NCI-H345 treated with DMSO at 0.1 percent for 48 hours (cell line): ENCODE data around the gene KCNA2.
A peak's percentile ranks its signal among the peaks of the same experiment; 100 is the strongest.

ENCODE experiments used
- DNase-seq: peaks from one replicate; lab custom pipeline; 2025; ENCODE audit not compliant: unreplicated experiment; lab: John Stamatoyannopoulos, UW

KCNA2 gene

DNA sequence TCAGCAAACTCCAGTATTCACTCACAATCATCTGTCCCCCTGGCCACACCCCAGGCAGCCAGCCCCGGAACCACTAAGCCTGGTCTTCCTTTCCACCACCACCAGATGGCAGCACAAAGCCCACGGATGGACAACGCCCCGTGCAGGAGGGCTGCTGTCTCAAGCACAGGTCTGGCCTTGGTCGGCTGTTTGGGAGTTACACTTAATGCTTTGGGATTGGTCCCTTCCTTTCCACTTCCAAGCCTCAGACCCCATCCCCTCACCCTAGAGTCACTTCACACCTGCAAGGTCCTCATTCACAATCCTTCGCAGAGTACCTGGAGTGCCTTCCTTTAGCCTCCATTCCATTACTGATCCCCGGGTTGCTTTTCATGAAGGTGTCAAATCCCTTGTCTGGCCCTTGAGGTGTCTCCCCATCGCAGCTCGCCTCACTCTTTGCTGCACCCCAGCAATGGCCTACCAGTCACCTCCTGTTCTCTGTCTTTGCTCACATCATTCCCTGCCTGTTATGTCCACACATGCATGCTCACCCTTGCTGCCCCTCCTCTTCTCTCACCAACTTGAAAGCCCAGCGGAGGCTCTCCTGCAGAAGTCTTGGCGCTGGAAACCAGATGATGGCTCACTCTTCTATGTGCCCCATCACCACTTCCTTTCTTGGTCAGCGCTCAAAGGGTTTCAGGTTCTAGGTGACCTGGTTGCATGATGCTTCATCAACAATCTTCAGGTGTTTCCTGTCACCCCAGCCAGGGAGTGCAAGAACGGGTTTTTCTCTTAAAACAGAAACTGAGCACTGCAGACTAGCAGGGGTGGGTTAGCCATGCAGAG is 24.9 kb upstream of the KCNA2 start:
- DNase-seq = peak; percentile 50

DNA sequence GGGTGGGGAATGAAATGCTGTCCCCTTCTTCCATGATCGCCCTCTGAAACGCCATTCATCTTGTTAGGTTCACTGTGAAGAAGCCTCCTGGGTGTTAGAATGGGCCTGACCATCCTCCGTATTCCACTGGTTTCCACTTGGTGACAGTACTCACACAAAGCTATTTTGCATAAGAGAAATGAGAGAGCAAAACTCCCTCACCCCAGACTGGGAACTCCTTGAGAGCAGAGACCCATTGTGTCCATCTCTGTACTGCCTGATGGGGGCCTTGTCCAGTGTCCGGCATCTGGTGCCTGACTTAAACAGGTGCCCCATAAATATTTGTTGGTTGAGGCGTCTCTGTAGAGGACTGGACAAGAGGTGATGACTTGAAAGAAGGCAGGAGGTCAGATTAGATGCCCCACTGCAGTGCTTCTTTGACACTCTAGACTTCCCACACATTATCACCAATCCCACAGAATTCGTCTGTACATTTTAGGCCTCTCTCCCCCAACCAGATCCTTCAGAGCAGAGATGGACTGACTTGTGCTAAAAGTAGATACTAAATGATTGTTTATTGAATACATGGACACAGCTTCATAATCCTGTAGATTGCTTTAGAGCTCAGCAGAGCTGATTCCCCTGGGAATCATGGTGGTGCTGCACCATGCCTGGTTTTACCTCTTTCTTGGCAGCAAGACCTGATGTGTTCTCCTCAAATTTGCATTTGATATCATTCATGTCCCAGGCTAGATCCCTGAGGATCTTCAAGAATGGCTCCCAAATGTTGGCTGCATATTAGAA is 22.4 kb upstream of the KCNA2 start:
- no peak for DNase-seq

DNA sequence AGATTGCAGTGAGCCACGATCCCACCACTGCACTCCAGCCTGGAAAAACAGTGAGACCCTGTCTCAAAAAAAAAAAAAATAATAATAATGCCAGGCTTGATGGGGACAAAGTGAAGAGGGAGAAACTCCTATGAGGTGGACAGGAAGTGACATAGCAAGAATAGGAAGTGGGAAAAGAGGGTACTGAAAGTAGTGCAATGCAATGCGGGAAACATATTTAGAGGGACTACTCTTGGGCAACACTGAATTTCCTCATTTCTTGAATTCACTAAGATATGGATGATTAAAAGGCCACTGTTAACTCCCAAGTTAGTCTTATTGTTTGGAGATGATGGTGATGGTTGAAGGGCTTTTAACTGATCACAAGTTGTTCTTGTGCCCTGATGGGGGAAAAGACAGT is 21.6 kb upstream of the KCNA2 start:
- DNase-seq = no peak

DNA sequence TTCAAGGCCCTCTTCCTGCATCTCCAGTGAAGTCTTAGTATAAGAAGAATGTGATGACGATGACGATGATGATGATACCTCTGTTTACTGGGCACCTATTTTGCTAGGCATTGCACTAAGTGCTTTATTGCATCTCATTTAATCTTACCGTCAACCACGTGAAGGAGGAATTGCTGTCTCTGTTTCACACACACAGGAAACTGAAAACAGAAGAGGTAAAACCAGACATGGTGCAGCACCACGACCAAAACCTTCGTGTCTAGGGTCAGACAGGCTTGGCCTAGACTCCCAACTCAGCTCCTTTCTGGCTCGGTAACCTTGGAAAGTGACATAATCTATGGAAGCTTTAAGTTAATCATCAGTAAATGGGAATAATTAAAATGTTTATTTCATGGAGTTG is 20.7 kb upstream of the KCNA2 start:
- DNase-seq = no peak

DNA sequence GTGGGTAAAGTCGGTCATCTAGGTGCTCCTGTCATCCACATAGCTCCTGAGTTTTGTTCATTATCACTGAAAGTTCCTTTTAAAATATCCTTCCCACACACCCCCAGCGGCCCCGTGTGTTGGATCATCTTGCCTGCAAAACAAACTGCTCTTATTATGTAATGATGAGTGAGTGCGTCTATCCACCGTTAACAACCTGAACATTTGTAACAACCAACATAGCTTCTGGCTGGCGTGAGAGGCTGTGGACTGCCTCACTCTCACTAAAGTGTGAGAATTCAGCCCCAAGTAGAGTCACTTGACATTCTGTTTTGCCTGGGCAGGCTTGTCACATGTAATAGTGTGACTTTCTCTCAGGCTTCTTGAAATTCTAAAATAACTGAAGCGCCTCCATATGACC is 14.5 kb upstream of the KCNA2 start:
- DNase-seq = no peak

DNA sequence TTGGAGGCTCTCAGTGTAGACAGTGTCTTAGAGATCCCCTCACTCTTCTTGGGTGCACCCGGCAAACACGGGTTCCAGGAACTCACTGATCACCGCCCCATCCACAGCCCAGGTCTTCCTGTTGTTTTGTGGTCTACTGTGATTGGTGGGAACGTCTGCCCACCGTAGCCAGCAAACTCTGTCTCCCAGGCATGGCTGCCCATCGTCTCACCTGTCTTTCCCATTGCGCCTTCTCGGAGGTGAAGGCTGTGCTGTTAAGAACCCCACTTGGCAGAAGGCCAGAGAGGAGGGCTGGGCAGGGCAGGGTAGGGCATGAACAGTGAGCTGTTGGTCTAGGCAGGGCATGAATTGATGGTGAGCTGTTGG is 14.1 kb upstream of the KCNA2 start:
- DNase-seq = no peak

DNA sequence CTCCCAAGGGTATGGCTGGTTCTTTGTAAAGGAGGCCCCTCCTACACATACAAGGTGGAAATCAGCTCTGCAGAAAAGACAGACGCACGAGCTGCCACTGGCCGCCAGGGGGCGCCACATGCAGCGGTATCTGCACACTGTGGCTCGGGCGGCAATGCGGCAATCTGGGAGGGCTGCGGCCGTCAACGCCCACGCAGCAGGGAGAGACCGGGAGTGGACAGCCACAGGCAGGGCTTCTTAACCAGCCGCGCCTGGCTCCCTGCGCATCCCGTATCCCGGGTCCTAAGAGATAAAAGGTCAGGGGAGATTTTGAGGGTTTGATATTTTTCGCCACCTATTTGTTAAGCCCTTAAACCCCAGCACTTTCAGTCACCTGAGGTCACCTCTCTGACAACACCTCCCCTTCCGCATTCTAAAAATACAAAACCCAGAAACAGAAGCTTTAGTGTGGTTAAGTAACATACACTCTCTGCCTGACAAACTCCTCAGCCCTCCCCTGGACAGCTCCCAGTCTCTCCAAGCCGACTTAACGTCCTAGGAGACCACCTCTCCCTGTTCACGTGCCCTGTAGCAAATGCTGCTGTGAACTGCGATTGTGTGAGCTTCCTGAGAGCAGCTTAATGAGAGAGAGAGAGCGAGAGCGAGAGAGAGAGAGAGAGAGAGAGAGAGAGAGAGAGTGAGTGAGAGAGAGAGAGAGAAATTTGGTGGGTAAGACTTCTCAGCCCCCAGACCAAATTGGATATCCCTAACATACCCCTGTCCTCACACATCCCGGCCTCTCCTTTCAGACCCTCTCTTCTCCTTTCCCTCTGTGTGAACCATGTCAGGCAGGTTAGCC is 13.5 kb upstream of the KCNA2 start:
- DNase-seq = peak; percentile 70

DNA sequence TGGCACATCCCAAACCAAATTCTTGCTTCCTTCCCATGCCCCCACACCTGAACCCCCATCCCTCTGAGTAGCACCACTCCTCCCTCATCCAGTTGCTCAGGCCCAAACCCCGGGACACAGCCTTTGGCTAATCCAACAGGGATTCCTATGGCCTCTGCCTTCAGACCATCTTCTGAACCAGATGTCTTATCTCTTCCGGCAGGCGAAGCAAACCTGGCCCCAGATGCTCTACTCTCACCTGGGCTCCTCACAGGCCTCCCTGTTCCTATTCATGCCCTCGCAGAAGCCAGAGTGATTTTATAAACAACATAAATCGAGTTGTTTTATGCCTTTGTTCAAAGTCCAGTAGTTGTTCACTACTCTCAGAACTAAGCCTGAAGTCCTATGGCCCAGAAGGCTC is 12.5 kb upstream of the KCNA2 start:
- no peak for DNase-seq

DNA sequence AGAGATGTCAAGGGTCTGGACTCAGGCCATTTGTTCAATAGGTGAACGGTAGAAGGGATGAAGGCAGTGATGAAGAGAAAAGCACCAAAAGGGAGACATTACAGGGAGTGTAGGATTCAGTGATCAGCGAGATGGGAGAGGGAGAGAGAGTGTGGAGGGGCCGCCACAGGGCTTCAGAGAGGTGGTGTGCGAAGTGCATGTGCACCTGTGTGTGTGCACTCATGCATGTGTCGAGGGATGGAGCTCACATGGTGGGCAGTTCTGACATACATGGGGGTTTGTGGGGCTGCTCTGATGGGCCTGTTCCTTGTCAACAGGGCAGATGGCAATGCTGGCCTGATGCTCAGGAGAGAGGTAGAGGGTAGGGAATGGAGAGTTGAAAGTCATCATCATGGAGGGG is 11.4 kb upstream of the KCNA2 start:
- DNase-seq = no peak

DNA sequence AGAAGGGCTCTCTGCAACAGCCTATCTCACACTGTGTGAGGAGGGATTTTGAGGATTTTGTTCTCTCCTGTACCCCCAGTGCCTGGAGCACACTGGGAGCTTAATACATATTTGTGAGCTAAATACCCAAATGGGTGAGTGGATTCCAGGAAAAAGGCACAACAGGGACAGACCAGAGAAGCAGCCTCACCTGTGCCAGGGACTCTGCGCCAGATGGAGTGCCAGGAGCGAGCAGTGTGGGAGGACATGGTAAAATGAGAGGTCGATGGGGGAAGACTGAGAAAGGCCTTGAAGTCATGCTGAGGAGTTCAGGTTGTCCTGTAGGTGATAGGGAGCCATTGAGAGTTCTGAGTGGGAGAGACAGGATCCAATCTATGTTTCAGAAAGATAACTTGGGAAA is 11.0 kb upstream of the KCNA2 start:
- no peak for DNase-seq

DNA sequence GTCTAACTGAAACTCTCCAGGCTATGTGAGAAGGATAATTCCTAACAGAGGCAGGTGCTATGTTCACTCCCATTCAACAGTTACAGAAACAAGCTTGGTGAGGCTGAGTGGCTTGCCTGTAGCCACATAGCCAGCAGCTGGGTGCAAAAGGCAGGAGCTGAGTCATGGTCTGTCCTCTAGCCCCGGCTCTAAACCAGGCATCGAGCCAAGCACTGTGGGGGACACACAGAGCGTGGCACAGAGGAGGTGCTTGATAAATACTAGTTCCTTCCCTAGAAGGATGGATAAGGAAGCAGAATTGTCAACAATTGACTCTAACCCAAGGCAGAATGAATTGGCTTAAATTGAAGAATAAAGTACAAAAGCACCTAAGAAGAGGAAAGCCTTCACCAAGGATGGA is 10.4 kb upstream of the KCNA2 start:
- DNase-seq = peak; percentile 86

DNA sequence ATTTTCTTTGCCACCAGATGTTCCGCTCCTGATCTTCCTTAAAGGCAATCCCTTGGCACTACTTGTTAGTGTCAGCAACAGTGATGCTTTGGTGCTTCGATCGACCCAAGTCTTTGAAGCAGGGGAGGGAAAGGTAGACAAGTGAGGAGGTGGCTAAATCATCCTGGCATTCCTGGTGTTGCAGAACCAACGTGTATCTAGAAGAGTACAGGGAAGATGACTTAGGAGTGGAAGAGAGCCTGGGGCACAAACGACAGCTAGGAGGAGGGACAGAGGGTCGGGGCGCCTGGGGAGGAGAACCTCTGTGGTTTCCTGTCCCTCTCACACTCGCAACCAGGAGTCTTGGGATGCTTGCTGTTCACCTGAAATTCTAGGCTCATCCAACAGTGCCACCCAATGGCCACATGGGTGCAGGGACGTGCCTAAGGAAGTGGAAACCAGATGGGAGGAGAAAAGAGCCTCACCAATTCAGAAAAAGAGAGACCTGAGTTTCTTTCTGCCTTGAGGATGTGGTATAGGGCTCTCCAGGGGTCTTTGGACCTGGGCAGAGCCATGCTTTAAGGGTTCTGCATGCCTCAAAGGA is 9.5 kb upstream of the KCNA2 start:
- DNase-seq = peak; percentile 74

DNA sequence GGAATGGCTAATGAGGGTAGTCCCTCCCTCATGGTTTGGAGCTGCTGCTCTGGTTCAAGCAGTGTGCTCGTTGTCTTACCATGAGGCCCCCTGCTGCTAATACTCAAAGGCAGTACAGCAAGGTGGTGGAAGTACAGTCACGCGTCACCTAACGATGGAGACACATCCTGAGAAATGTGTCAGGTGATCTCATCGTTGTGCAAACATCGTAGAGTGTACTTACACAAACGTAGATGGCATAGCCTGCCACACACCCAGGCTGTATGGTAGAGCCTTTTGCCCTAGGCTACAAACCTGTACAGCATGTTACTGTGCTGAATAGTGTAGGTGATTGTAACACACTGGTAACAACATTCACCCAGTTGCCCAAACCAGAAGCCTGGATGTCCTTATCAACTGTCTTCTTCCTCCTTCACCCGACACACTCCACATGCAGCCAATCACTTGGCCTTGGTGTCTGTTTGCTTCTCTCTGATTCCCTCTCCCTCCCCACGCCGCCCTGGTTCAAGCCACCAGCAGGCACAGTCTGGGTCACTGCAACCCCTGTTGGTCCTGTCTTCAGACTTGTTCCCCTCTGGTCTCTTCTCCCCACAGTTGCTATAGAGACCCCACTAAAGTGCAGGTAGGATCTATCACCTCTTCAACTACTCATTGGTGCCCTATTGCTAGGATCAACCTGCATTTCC is 6.0 kb upstream of the KCNA2 start:
- DNase-seq = peak; percentile 78

DNA sequence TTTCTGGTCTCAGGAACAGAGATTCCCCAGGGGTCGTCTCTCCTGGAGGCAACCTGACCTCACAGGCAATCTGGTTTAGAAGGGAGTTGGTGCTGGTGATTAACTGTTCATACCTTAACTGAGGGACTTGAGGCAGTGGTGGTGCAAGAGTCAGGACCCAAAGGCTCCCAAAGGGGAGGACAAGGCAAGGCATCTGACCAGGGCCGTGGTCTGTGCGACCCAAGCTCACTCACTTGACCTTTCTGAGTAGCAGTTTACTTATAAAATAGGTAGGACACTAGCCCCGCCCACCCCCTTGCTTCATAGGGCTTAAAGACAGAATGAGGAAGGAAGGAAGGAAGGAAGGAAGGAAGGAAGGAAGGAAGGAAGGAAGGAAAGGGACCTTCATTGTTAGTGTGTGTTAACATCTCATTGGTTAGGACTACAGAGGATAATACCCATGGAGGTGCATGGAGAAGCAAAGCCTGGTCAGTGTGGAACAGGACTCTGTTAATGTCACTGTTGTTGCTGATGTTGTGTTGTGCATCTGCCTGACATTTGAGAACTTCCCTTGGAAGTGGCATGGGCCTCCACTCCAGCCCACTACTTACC is 4.6 kb upstream of the KCNA2 start:
- DNase-seq = no peak

DNA sequence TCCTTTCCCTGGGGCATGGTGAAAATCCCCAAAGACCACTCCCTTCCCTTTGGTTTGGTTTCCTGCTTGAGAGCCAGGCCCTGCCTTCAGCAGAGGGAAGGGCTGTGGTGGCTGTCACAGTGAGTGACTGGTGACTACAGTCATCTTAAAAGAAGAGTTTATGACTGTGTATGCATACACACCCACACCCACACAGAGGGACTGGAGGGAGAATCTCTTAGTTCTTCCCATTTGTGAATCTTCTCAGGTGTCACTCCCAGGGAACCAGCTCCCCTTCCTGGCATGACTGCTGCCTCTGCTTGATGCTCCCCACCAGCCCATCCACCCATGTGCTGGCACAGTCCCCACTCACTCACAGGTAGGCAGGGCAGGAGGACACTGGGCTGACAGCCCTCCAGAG is 3.9 kb upstream of the KCNA2 start:
- DNase-seq = no peak

DNA sequence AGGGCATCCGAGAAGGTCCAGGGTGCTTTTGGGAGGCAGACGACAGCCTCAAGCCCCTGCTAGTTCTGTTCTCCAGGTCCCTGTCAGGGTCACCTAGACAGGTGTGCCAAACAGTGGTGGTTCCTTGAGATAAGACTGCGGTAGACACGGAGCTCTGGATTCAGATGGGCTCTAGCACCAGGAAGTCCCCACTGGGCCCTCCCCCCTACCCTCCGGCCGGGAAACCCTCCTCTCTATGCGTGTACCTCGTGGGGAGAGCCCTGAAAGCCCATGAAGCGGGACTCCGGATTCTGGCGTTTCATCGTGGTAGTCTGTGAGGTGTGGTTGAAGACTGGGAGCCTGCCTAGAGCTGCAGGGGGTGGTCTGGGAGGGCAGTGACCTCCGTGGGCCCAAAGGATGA is 2.1 kb upstream of the KCNA2 start:
- DNase-seq = no peak

DNA sequence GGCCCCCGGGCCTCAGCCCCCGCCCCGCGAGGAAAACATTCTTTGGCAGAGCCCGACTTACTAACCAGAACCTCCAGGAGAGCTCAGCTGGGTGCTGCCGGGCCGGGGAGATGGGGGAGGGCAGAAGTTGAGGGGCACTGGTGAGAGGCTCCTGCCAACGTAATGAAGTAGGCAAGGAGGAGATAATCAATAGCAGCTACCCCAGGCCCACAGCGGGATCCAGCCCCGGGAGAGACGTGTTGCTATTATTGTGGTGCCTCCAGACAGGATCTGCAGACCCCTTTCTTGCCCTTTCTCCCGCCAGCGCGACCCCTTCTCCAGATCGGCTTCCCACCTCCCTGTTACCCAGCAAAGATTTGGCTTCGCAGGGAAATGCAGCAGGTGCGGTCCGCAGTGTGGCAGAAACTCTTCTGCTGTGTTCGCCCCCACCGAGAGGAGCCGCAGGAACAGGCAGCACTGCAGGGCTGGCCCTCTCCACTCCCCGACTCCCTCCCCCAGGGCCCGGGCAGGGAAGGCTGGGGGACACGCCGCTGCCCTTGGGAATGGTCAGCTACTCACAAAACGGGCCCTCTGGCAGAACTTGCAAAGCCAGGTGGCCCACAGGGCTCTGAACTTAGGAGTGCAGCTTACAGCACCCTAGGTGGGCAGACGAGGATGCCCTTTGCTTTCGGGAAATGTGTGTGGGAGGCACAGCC is 1.5 kb upstream of the KCNA2 start:
- DNase-seq = no peak

DNA sequence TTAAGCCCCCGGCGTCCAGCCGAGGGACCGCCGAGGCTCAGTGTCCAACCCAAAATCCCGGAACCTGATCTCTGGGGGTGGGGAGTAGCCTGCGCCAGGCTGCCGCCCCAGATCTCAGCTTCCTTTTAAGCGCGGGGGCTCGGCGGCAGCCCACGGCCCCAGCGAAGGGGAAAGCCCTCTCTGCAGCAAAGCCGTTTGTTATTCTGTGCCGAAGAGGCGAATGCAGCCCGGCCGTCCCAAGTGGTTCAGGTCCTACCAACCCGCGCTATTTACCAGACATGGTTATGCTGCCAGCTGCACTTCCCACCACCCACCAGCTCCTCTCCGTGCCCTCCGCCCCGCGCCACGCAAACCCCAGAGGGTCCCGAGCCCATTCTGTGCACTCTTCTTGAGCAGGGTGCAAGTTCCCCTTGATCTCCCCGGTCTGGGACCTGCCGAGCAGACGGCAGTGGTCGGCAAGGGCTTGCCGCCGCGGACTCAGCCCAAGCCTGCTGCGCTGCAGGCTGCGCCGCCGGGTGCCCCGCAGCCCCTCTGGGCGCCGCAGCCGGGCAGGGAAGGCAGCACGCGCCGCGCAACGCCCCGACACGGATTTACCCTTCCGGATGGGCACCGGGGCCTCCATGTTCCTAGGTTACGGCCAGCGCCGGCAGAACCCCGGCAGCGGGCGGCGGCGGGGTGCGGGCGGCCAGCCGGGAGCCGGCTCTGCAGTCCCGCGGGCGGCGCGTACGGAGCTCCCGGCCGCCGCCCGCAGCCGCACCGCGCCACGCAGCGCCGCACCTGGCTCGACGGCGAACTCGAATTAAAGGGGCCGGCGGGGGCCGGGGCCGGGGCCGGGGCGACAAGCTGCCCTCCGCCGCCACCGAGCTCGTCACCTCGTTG is 738 bp upstream of the KCNA2 start:
- no peak for DNase-seq

DNA sequence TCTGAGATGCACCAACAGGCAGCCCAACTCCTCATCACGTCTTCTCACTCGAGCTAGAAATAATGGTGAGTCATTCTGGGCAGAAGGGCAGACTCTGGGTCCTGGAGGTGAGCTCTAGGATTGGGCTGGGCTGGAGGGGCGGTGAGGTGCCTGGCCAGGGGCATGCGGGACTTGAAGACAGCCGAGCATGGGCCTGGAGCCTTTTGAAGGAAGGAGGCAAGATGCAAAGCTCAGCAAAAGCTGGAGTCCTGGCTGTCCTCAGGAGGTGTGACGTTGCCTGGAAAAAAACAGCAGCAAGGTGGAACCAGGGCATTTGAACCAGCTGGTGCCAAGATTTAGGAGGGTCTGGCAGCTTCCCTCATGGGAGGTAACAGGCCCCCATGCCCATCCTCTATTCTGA is 712 bp downstream of the KCNA2 start:
- DNase-seq = no peak
